GM06990 (cell line): ENCODE data around the gene GABRR3.

ENCODE experiments used
- DNase-seq: peaks from one replicate; pipeline ENCODE4 v3.0.0-alpha.2; 2011; ENCODE audit not compliant: insufficient read length; ENCODE audit errors: extremely low read depth
- H3K27me3 ChIP-seq: replicated peaks from 2 replicates; pipeline ENCODE4 v1.6.0; 2011; ENCODE audit warnings: low read length; ENCODE audit not compliant: control insufficient read depth, insufficient read depth
- H3K36me3 ChIP-seq: 2 replicates; pipeline ENCODE4 v1.5.1; 2011; ENCODE audit warnings: low read length; ENCODE audit not compliant: control insufficient read depth, insufficient read depth
- H3K4me3 ChIP-seq: replicated peaks from 2 replicates; pipeline ENCODE4 v1.5.1; 2011; ENCODE audit warnings: low read depth, mild to moderate bottlenecking, control low read depth, low read length
- CTCF ChIP-seq: IDR thresholded peaks from 2 replicates; pipeline ENCODE4 v1.5.1; 2011; ENCODE audit warnings: low read length, control low read depth, mild to moderate bottlenecking, inconsistent platforms; ENCODE audit not compliant: insufficient read depth, poor library complexity, severe bottlenecking

The GABRR3 gene

GRCh38 chr3:97958396-97958795 lies 76.7 kb downstream of the GABRR3 start:
- Histone ChIP-seq H3K27me3 (no peaks in the 10 kb centered on the region), H3K36me3 (peaks cover 12% of the 10 kb centered on the region), H3K4me3 (no peak overlapping the region)
- no peak for DNase-seq
- TF ChIP-seq CTCF: no peak

GRCh38 chr3:97957617-97958311 lies 77.4 kb downstream of the GABRR3 start:
- Histone ChIP-seq H3K27me3 (no peaks in the 10 kb centered on the region), H3K4me3 (no peak overlapping the region), H3K36me3 (peaks cover 15% of the 10 kb centered on the region)
- no peak for TF ChIP-seq CTCF
- no peak for DNase-seq

DNA sequence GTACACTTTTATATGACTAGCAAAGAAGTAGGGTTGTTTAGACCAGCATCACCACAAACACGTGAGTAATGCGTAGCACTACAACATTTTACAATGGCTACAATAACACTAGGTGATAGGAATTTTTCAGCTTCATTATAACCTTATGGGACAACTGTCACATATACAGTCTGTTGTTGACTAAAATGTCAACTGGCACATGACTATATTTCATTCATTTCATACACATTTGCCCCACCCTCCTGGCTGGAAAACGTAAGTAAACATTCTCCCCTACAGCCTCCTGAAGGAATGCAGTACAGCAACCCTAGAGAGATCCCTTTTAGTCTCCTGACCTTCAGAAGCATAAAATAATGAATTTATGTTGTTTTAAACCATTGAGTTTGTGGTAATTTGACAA lies 79.1 kb downstream of the GABRR3 start:
- no peak overlapping the region for H3K4me3 ChIP-seq
- no peaks in the 10 kb centered on the region for H3K27me3 ChIP-seq
- no peak for TF ChIP-seq CTCF
- DNase-seq: no peak
- peaks cover 19% of the 10 kb centered on the region for H3K36me3 ChIP-seq

DNA sequence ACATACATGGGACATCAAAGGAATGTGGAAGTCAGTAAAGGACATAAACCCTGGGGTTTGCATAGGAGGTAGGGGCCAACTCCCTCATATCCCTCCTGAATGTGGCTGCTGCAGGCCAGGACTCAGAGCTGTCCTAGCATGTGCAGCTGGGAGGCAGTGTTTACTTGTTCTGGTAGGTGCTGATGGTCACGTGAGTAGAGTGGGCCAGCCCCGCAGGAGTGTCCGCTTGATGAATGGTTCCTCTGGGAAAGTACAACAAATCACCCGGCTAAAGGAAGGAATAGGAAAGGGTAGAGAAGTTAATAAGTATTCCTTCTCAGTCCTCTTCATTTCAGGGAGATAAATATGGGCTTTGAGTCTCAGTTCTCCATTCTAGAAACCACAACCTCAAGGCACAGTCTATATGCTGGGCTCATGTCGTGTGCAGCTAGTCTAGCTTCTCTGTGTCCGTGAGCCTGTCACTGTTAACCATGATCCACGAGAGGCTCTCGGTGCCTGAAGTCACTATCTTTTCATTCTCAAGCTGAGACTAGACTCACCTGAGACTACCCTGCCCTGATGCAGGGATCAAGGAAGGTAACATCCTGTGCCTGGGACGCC lies 80.8 kb downstream of the GABRR3 start:
- no peaks in the 10 kb centered on the region for H3K27me3 ChIP-seq
- peaks cover 23% of the 10 kb centered on the region for H3K36me3 ChIP-seq
- H3K4me3 ChIP-seq: no peak overlapping the region
- TF ChIP-seq CTCF: no peak
- no peak for DNase-seq

GRCh38 chr3:97952872-97953271 lies 82.2 kb downstream of the GABRR3 start:
- Histone ChIP-seq H3K27me3 (no peaks in the 10 kb centered on the region), H3K36me3 (peaks cover 21% of the 10 kb centered on the region), H3K4me3 (no peak overlapping the region)
- no peak for TF ChIP-seq CTCF
- DNase-seq: no peak
